Measurements from ENCODE around the gene STK17B.
A peak's percentile ranks its signal among the peaks of the same experiment; 100 is the strongest.

Gene STK17B

GRCh38 chr2:196174404-196174803, 3.0 kb upstream of the STK17B start:
- H3K27ac Mint-ChIP-seq, result no peak overlapping the region
- peaks cover 6% of the 10 kb centered on the region for H3K4me1 Mint-ChIP-seq (ENCODE audit: low read depth)
- peaks cover 9% of the 10 kb centered on the region for H3K27me3 Mint-ChIP-seq
- no peaks in the 10 kb centered on the region for H3K9me3 Mint-ChIP-seq
- peaks cover 15% of the 10 kb centered on the region for H3K36me3 Mint-ChIP-seq (ENCODE audit: low read depth)
- H3K4me3 Mint-ChIP-seq, result no peak overlapping the region
- intact Hi-C loops (cut with micrococcal nuclease), result loop anchor here (2.0 kb wide), 1 partner anchor 22 kb away; no protein-coding TSS in a partner anchor

- Mint-ChIP-seq H3K36me3 (ENCODE audit: low read depth) (peaks cover 19% of the 10 kb centered on the region), H3K27ac (no peak overlapping the region), H3K27me3 (peaks cover 9% of the 10 kb centered on the region), H3K4me3 (no peak overlapping the region), H3K9me3 (no peaks in the 10 kb centered on the region), H3K4me1 (ENCODE audit: low read depth) (peaks cover 6% of the 10 kb centered on the region)
- intact Hi-C loops (cut with micrococcal nuclease), result no loop called here
Measured at GRCh38 chr2:196173505-196173904, 2.1 kb upstream of the STK17B start.

DNA sequence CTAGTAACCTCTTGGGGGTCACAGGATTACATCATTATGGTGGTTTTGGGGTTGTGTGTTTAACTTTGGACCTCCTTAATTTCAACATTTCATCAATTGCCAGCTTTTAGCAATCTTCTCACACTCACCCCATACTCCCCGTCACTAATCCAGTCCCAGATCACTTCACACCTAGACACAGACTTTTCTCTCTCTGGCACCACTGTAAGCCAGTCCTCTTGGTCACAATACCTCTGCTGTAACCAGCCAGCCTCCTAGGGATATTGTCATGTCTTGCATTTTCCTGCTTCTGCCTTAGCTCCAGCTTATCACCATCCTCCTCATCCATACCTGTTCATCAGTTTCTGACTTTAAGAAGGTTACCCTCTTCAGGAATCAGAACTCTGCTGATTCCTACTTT, 1.6 kb upstream of the STK17B start:
- H3K4me1 Mint-ChIP-seq (ENCODE audit: low read depth), result peaks cover 6% of the 10 kb centered on the region
- H3K9me3 Mint-ChIP-seq, result no peaks in the 10 kb centered on the region
- peaks cover 19% of the 10 kb centered on the region for H3K36me3 Mint-ChIP-seq (ENCODE audit: low read depth)
- no peak overlapping the region for H3K4me3 Mint-ChIP-seq
- no peak overlapping the region for H3K27ac Mint-ChIP-seq
- intact Hi-C loops (cut with micrococcal nuclease), result no loop called here
- peaks cover 9% of the 10 kb centered on the region for H3K27me3 Mint-ChIP-seq

DNA sequence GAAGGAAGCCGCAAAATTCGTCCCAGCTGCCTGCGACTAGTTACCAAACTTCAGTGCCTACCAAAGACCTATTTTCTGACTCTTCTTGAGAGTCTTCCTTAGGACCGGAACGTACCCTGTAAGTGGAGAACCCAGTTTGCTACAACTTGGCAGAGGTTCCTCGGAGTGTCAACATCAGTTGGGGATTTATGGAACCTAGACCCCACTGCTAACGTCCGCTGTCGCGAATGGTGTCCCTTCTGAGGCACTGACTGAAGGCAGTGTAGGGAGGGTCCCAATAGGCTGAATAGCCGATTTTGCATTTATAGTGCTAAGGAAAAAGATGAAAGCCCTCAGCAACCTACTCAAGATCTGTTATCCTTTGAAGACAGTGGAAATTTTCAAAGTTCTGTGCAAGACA, 568 bp upstream of the STK17B start:
- Mint-ChIP-seq H3K27me3 (peaks cover 9% of the 10 kb centered on the region), H3K27ac (peak overlapping the region; percentile 99), H3K4me1 (ENCODE audit: low read depth) (peaks cover 9% of the 10 kb centered on the region), H3K9me3 (no peaks in the 10 kb centered on the region), H3K36me3 (ENCODE audit: low read depth) (peaks cover 19% of the 10 kb centered on the region), H3K4me3 (peak overlapping the region; percentile 64)
- intact Hi-C loops (cut with micrococcal nuclease), result loop anchor here (1.0 kb wide), 2 partner anchors 39 to 70 kb away; no protein-coding TSS in a partner anchor

DNA sequence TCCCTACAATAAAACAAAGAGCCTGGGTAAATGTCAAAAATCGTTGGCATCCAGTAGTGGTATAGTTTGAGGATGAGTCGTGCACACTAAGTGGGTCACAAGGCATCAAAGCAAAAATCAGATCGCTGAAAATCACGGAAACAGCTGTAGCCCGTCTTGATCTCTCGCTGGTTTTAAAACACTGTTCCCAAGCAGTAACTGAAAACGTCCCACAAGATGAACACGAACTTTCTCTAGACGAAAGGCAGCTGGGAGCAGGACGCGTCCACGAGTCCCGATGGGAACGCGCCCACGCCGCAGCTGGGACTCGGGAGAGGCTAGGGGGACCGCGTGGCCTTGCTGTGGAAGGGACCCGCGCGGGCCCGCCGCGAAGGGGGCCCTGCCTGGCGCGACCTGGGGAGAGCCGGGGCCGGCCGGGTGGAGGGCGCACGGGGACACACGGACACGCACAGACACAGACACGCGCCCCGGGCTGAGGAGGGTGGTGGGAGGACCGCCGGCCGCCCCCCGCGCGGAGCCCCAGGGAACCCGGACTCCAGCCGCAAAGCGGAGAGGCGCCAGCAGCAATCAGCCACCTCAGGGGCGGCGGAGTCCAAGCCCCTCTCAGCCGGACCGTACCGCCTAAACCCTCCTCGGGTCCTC, 651 bp downstream of the STK17B start:
- Mint-ChIP-seq H3K36me3 (ENCODE audit: low read depth) (peaks cover 26% of the 10 kb centered on the region), H3K4me1 (ENCODE audit: low read depth) (peaks cover 19% of the 10 kb centered on the region), H3K27me3 (peaks cover 5% of the 10 kb centered on the region), H3K9me3 (no peaks in the 10 kb centered on the region), H3K4me3 (peak overlapping the region; percentile 98), H3K27ac (peak overlapping the region; percentile 99)
- intact Hi-C loops (cut with micrococcal nuclease), result loop anchor here (1.0 kb wide), 3 partner anchors 41 to 93 kb away; no protein-coding TSS in a partner anchor

DNA sequence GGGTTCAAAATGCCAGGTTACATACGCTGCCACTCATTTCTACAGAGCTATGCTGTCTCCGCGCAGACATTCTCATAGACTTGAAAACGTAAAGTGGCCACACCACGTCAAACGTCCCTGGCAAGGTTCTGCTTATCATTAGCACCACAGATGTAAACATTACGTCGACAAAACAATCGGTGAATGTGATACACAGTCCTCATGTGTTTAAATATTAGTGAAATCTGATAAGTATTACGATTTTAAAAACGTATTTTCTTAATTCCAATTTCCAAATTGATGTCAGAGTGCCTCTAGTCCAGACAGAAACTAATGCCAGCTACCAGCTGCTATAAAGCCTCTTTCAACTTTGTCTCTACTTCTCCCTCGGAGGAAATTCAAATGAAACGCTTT, 1.2 kb downstream of the STK17B start:
- Mint-ChIP-seq H3K27ac (peak overlapping the region; percentile 99), H3K36me3 (ENCODE audit: low read depth) (peaks cover 32% of the 10 kb centered on the region), H3K9me3 (no peaks in the 10 kb centered on the region), H3K4me3 (peak overlapping the region; percentile 98), H3K4me1 (ENCODE audit: low read depth) (peaks cover 24% of the 10 kb centered on the region), H3K27me3 (peaks cover 5% of the 10 kb centered on the region)
- intact Hi-C loops (cut with micrococcal nuclease), result loop anchor here (1.0 kb wide), 1 partner anchor 93 kb away; no protein-coding TSS in a partner anchor

- peak overlapping the region; percentile 99 for H3K27ac Mint-ChIP-seq
- H3K27me3 Mint-ChIP-seq, result peaks cover 5% of the 10 kb centered on the region
- H3K4me3 Mint-ChIP-seq, result peak overlapping the region; percentile 98
- peaks cover 37% of the 10 kb centered on the region for H3K36me3 Mint-ChIP-seq (ENCODE audit: low read depth)
- H3K4me1 Mint-ChIP-seq (ENCODE audit: low read depth), result peaks cover 31% of the 10 kb centered on the region
- intact Hi-C loops (cut with micrococcal nuclease), result loop anchor here (5.0 kb wide), 1 partner anchor 37 kb away; no protein-coding TSS in a partner anchor
- H3K9me3 Mint-ChIP-seq, result no peaks in the 10 kb centered on the region
Measured at GRCh38 chr2:196169516-196169915, 1.9 kb downstream of the STK17B start.

DNA sequence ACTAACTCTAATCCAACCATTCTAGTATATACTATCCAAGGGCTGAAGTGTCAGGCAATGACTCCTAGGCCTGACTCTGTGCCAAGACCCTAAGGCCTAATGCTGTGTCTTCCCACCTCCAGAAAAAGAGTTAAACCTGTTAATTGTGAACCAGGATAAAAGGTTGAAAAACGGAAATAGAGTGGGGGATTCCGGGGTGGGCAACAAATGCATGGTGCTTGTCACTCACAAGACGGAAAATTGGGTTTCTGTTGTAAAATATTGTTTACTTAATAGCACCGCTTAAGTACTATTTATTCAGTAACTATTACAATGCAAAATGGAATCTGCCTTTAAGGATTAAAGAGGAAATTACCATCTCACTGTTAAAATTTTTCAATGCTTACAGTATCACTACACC, 3.2 kb downstream of the STK17B start:
- Mint-ChIP-seq H3K9me3 (no peaks in the 10 kb centered on the region), H3K27me3 (peaks cover 5% of the 10 kb centered on the region)
- intact Hi-C loops (cut with micrococcal nuclease), result loop anchor here (5.0 kb wide), 1 partner anchor 36 kb away; no protein-coding TSS in a partner anchor

DNA sequence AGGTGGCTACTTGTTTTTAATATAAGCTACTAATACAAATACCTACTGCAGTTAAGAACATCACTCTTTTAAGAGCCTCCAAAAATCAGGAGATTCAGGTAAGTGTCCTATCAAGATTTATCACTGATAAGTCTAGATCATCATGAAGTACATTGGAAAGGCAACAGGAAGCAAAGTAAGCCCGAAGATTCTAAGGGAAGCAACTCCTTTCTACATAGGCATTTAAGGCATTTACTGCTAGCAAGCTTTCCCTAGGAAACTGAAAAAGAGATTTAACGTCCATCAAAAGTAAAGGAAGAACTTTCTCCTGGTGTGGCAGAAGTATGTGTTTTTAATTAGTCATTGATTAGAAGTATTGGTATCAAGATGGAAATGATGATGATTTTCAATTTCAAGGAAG, 3.7 kb downstream of the STK17B start:
- intact Hi-C loops (cut with micrococcal nuclease), result loop anchor here (5.0 kb wide), 1 partner anchor 35 kb away; no protein-coding TSS in a partner anchor
- Mint-ChIP-seq H3K9me3 (no peaks in the 10 kb centered on the region), H3K36me3 (ENCODE audit: low read depth) (peaks cover 48% of the 10 kb centered on the region), H3K27me3 (no peaks in the 10 kb centered on the region), H3K4me1 (ENCODE audit: low read depth) (peaks cover 30% of the 10 kb centered on the region), H3K27ac (peak overlapping the region; percentile 71), H3K4me3 (peak overlapping the region; percentile 61)

More for the DNA sequence above, 3.2 kb downstream of the STK17B start:
- Mint-ChIP-seq H3K36me3 (ENCODE audit: low read depth) (peaks cover 43% of the 10 kb centered on the region), H3K4me3 (peak overlapping the region; percentile 62), H3K4me1 (ENCODE audit: low read depth) (peaks cover 33% of the 10 kb centered on the region), H3K27ac (peak overlapping the region; percentile 71)

GRCh38 chr2:196166876-196167275, 4.5 kb downstream of the STK17B start:
- intact Hi-C loops (cut with micrococcal nuclease), result loop anchor here (5.0 kb wide), 1 partner anchor 35 kb away; no protein-coding TSS in a partner anchor
- Mint-ChIP-seq H3K9me3 (no peaks in the 10 kb centered on the region), H3K27me3 (no peaks in the 10 kb centered on the region), H3K27ac (peak overlapping the region; percentile 71), H3K36me3 (ENCODE audit: low read depth) (peaks cover 56% of the 10 kb centered on the region), H3K4me1 (ENCODE audit: low read depth) (peaks cover 36% of the 10 kb centered on the region), H3K4me3 (peak overlapping the region; percentile 56)

DNA sequence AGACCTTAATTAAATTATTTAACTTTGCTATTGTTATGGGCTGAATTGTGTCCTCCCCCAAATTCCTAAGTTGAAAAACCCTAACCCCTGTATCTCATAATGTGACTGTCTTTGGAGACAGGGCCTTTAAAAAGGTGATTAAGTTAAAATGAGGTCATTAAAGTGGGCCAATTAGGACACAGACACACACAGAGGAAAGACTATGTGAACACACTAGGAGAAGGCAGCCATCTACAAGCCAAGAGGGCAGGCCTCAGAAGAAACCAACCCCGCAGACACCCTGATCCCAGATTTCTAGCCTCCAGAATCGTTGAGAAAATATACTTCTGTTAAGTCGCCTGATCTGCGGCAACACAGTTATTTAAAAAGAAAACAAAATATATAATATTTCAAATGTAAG, 6.4 kb downstream of the STK17B start:
- H3K4me1 Mint-ChIP-seq (ENCODE audit: low read depth), result peaks cover 36% of the 10 kb centered on the region
- H3K4me3 Mint-ChIP-seq, result no peak overlapping the region
- no peaks in the 10 kb centered on the region for H3K27me3 Mint-ChIP-seq
- intact Hi-C loops (cut with micrococcal nuclease), result loop anchor here (5.0 kb wide), 1 partner anchor 33 kb away; no protein-coding TSS in a partner anchor
- H3K36me3 Mint-ChIP-seq (ENCODE audit: low read depth), result peaks cover 47% of the 10 kb centered on the region
- H3K9me3 Mint-ChIP-seq, result no peaks in the 10 kb centered on the region
- H3K27ac Mint-ChIP-seq, result no peak overlapping the region

- intact Hi-C loops (cut with micrococcal nuclease), result no loop called here
- Mint-ChIP-seq H3K36me3 (ENCODE audit: low read depth) (peaks cover 42% of the 10 kb centered on the region), H3K4me1 (ENCODE audit: low read depth) (peaks cover 36% of the 10 kb centered on the region), H3K27ac (no peak overlapping the region), H3K4me3 (no peak overlapping the region), H3K27me3 (no peaks in the 10 kb centered on the region), H3K9me3 (no peaks in the 10 kb centered on the region)
Measured at GRCh38 chr2:196163285-196163684, 8.1 kb downstream of the STK17B start.

DNA sequence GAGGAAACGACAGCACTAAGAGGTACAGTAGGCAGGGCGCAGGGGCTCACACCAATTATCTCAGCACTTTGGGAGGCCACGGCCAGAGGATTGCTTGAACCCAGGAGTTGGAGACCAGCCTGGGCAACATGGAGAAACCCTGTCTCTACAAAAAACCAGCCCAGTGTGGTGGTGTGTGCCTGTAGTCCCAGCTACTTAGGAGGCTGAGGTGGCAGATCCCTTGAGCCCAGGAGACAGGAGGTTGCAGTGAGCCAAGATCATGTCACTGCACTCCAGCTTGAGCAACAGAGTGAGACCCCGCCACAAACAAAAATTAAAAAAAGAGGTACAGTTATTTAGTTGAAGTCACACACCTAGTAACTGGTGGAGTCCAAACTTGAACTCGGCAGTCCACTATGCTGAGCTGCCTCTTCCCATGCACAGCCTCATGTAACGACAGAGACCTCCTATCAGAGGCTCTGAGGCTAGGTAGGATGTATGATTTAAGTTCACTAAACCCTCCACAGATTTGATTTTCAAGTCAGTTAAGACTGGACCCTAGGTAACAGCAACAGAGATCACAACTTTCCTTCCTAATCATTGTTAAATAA, 8.7 kb downstream of the STK17B start:
- H3K4me1 Mint-ChIP-seq (ENCODE audit: low read depth), result peaks cover 36% of the 10 kb centered on the region

DNA sequence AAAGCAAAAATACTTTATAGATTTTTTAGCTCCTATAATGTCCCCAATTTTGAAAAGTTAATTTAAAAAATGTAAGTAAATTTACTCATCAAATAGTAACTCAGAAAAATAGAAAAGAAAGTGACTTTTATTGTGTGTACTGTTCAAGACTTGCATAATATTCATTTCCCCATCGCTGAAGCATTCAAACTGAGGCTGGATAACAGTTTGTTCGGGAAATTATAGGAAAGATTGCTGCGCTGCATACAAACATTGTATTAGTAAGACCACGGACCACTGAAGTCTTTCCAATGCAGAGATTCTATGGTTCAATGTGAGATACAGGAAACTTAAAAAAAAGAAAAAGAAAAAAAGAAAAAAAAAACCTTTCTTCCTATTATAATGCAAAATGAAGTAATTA, 10.4 kb downstream of the STK17B start:
- no peaks in the 10 kb centered on the region for H3K9me3 Mint-ChIP-seq
- peak overlapping the region; percentile 43 for H3K27ac Mint-ChIP-seq
- intact Hi-C loops (cut with micrococcal nuclease), result no loop called here
- peak overlapping the region; percentile 23 for H3K4me3 Mint-ChIP-seq
- peaks cover 26% of the 10 kb centered on the region for H3K4me1 Mint-ChIP-seq (ENCODE audit: low read depth)
- peaks cover 52% of the 10 kb centered on the region for H3K36me3 Mint-ChIP-seq (ENCODE audit: low read depth)
- H3K27me3 Mint-ChIP-seq, result no peaks in the 10 kb centered on the region

More for the DNA sequence above, 8.7 kb downstream of the STK17B start:
- no peaks in the 10 kb centered on the region for H3K9me3 Mint-ChIP-seq
- H3K4me3 Mint-ChIP-seq, result no peak overlapping the region
- H3K27me3 Mint-ChIP-seq, result no peaks in the 10 kb centered on the region
- peak overlapping the region; percentile 69 for H3K27ac Mint-ChIP-seq
- intact Hi-C loops (cut with micrococcal nuclease), result no loop called here
- peaks cover 42% of the 10 kb centered on the region for H3K36me3 Mint-ChIP-seq (ENCODE audit: low read depth)

Measured in dendritic cell treated with granulocyte-macrophage colony-stimulating factor and Interleukin-4, amounts not matched to agents 40 ng/mL and 50 ng/mL, for 4 days (primary cell).